AG10803 (cell line): ENCODE measurements around the gene NCBP3.

Experiments
- DNase-seq: peaks from one replicate; pipeline ENCODE4 v3.0.0; 2010; ENCODE audit warnings: low read depth
- H3K4me3 ChIP-seq: 2 replicates; pipeline ENCODE4 v1.5.1; 2011; ENCODE audit warnings: mild to moderate bottlenecking, low read length, control low read depth
- CTCF ChIP-seq: conservative IDR thresholded peaks from 2 replicates; pipeline ENCODE4 v1.5.1; 2011; ENCODE audit warnings: mild to moderate bottlenecking, low read length, control low read depth, inconsistent platforms

NCBP3 gene

GRCh38 chr17:3803308-3803640 is 42.8 kb downstream of the NCBP3 start:
- no peak for TF ChIP-seq CTCF
- DNase-seq, result no peak
- no peak overlapping the region for H3K4me3 ChIP-seq

- H3K4me3 ChIP-seq, result no peak overlapping the region
- peak; percentile 86 for DNase-seq
- TF ChIP-seq CTCF, result no peak
Observed at GRCh38 chr17:3802461-3803307, 43.4 kb downstream of the NCBP3 start.

- TF ChIP-seq CTCF, result no peak
- H3K4me3 ChIP-seq, result no peak overlapping the region
- no peak for DNase-seq
Observed at GRCh38 chr17:3801792-3802191, 44.3 kb downstream of the NCBP3 start.

- TF ChIP-seq CTCF, result no peak
- H3K4me3 ChIP-seq, result no peak overlapping the region
- DNase-seq, result no peak
Observed at GRCh38 chr17:3801347-3801746, 44.7 kb downstream of the NCBP3 start.

- TF ChIP-seq CTCF, result no peak
- no peak within 1 kb of the TSS for H3K4me3 ChIP-seq
- DNase-seq, result no peak
Observed at GRCh38 chr17:3800362-3801271, 45.4 kb downstream of the NCBP3 start, which contains the start of gene ITGAE. Gene ITGAE, minus strand, starts transcription at chr17:3801188. Its CDS starts 44 bp downstream, at chr17:3801144.

GRCh38 chr17:3799181-3799945 is 46.7 kb downstream of the NCBP3 start:
- DNase-seq, result no peak
- H3K4me3 ChIP-seq, result no peak overlapping the region
- no peak for TF ChIP-seq CTCF
